HG03439 (cell line): ENCODE results near the gene CASP6.

Experiments
- ATAC-seq: cut with Tn5 transposase; IDR thresholded peaks from one replicate; pipeline ENCODE4 v1.9.1; 2021; ENCODE audit warnings: mild to moderate bottlenecking, moderate library complexity; ENCODE audit not compliant: unreplicated experiment

Gene CASP6

GRCh38 chr4:109672169-109672930 is 30.9 kb downstream of the CASP6 start:
- ATAC-seq = no peak

GRCh38 chr4:109671350-109671749 is 31.9 kb downstream of the CASP6 start:
- ATAC-seq = no peak

- no peak for ATAC-seq
Measured at GRCh38 chr4:109665783-109666485, 37.3 kb downstream of the CASP6 start.

- ATAC-seq = no peak
Measured at GRCh38 chr4:109662771-109663170, 40.5 kb downstream of the CASP6 start.

- no peak for ATAC-seq
Measured at GRCh38 chr4:109662116-109662515, 41.1 kb downstream of the CASP6 start.

- no peak for ATAC-seq
Measured at GRCh38 chr4:109658871-109659410, 44.3 kb downstream of the CASP6 start.

- ATAC-seq = no peak
Measured at GRCh38 chr4:109657854-109658418, 45.3 kb downstream of the CASP6 start.

- ATAC-seq = no peak
Measured at GRCh38 chr4:109655396-109655795, 47.8 kb downstream of the CASP6 start.

- peak; percentile 80 for ATAC-seq
Measured at GRCh38 chr4:109649872-109650271, 53.4 kb downstream of the CASP6 start.

GRCh38 chr4:109648997-109649575 is 54.2 kb downstream of the CASP6 start:
- no peak for ATAC-seq

GRCh38 chr4:109648266-109648996 is 54.8 kb downstream of the CASP6 start:
- ATAC-seq = peak; percentile 61

- ATAC-seq = no peak
Measured at GRCh38 chr4:109645874-109646710, 57.2 kb downstream of the CASP6 start.

GRCh38 chr4:109640644-109641043 is 62.6 kb downstream of the CASP6 start:
- ATAC-seq = no peak
